Gastrocnemius medialis (tissue), 4 donors: ENCODE measurements around the gene MYL5.

Experiments used
- POLR2A ChIP-seq, 2 donors: fragments of 450-650 bp; IDR thresholded peaks; one replicate each; pipeline ENCODE4 v1.6.1; 2017; ENCODE audit warnings: antibody characterized with exemption in 2 of 2, mild to moderate bottlenecking in 2 of 2, moderate library complexity in 2 of 2
- TF ChIP-seq, protein P1 (sequence below), 5 experiments: fragments of 450-650 bp in 3 of 5; fragments of 200-600 bp in 2 of 5; sonication (generic) in 2 of 5; IDR thresholded peaks in 4 of 5; conservative IDR thresholded peaks in 1 of 5; 1 replicate in 4 of 5; 2 replicates in 1 of 5; pipeline ENCODE4 v1.5.1; 2016 to 2019; ENCODE audit warnings: antibody characterized with exemption in 5 of 5, mild to moderate bottlenecking in 3 of 5, moderate library complexity in 3 of 5

DNA sequence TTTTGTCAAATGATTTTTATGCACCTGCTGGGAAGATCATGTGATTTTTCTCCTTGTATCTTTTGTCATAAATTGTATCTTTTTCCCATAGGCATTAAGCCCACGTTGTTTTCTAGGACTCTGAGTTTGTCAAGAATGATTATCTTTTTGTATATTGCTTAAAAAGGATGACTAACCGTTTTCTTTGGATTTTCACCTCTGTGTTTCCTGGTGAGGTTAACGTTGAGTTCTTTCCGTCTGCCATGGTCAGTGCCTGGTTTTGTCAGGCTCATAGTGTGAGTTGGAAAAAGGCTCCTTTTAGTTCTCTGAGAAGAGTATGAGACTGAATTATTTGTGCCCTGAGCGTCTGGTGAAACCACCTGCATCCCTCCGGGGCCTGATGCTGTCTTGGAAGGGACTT lies 53.2 kb downstream of the MYL5 start:
- TF ChIP-seq, protein P1, sequence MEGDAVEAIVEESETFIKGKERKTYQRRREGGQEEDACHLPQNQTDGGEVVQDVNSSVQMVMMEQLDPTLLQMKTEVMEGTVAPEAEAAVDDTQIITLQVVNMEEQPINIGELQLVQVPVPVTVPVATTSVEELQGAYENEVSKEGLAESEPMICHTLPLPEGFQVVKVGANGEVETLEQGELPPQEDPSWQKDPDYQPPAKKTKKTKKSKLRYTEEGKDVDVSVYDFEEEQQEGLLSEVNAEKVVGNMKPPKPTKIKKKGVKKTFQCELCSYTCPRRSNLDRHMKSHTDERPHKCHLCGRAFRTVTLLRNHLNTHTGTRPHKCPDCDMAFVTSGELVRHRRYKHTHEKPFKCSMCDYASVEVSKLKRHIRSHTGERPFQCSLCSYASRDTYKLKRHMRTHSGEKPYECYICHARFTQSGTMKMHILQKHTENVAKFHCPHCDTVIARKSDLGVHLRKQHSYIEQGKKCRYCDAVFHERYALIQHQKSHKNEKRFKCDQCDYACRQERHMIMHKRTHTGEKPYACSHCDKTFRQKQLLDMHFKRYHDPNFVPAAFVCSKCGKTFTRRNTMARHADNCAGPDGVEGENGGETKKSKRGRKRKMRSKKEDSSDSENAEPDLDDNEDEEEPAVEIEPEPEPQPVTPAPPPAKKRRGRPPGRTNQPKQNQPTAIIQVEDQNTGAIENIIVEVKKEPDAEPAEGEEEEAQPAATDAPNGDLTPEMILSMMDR (IDR thresholded peaks at IDR 0.05 in 4 of 5, conservative IDR thresholded peaks at IDR 0.05 in 1 of 5) = no peak
- TF ChIP-seq POLR2A (IDR thresholded peaks at IDR 0.05) = no peak
